BJ (cell line): Measurements from ENCODE around the gene STK32B. TPM values are rescaled to one million over a fixed set of nuclear protein-coding genes. Genes with fewer than 3 reads are reported as not detected.

Source experiments
- CTCF ChIA-PET: fragments of 350-600 bp; formaldehyde crosslinking; extraction: SDS; loops from one replicate; lab custom pipeline; 2021; ENCODE audit warnings: antibody characterized with exemption, inconsistent platforms; lab: Yijun Ruan, JAX
- POLR2A ChIA-PET: fragments of 300-600 bp; sonication (Branson Sonifier 250); formaldehyde crosslinking; extraction: SDS; loops from one replicate; lab custom pipeline; 2021; ENCODE audit warnings: antibody characterized with exemption; lab: Charles Lee
- DNase-seq: peaks from one replicate; pipeline ENCODE4 v3.0.0-alpha.2; 2011; ENCODE audit warnings: low read depth
- H3K27me3 ChIP-seq: 2 replicates; pipeline ENCODE4 v1.6.0; 2011; ENCODE audit warnings: low read length; ENCODE audit not compliant: control insufficient read depth, insufficient read depth
- H3K36me3 ChIP-seq: 2 replicates; pipeline ENCODE4 v1.5.1; 2011; ENCODE audit warnings: low read length; ENCODE audit not compliant: control insufficient read depth, insufficient read depth
- H3K4me3 ChIP-seq: 2 replicates; pipeline ENCODE4 v1.5.1; 2011; ENCODE audit warnings: low read depth, mild to moderate bottlenecking, control low read depth, low read length
- CTCF ChIP-seq: IDR thresholded peaks from 2 replicates; pipeline ENCODE4 v1.5.1; 2011; ENCODE audit warnings: low read depth, mild to moderate bottlenecking, control low read depth, inconsistent platforms, low read length, moderate library complexity; ENCODE audit not compliant: insufficient read depth
- polyA plus RNA-seq: library from polyadenylated mRNA; depleted of rRNA; stranded (reverse); fragments of >200 nt; gene quantifications from 2 replicates; pipeline ENCODE4 v1.2.3, GENCODE V29; 2011

The STK32B gene
- polyA plus RNA-seq, 1 experiment, result 11.2 TPM

- no peak for TF ChIP-seq CTCF
- POLR2A ChIA-PET, result no interaction called here
- CTCF ChIA-PET, result interaction anchor here (1.1 kb wide), 1 partner anchor 317 kb away, joined by 4 read pairs; the partner anchor contains the start of gene STK32B
These were observed 317.1 kb downstream of the STK32B start for GRCh38 chr4:5368426-5368825.

GRCh38 chr4:5370286-5370685 lies 319.0 kb downstream of the STK32B start:
- H3K36me3 ChIP-seq, result no peaks in the 10 kb centered on the region
- no peaks in the 10 kb centered on the region for H3K27me3 ChIP-seq
- no peak overlapping the region for H3K4me3 ChIP-seq
- no peak for TF ChIP-seq CTCF
- DNase-seq, result peak; percentile 42
- CTCF ChIA-PET, result no interaction called here
- POLR2A ChIA-PET, result no interaction called here

More at GRCh38 chr4:5368426-5368825, 317.1 kb downstream of the STK32B start:
- DNase-seq, result no peak
- H3K4me3 ChIP-seq, result no peak overlapping the region
- H3K27me3 ChIP-seq, result no peaks in the 10 kb centered on the region
- no peaks in the 10 kb centered on the region for H3K36me3 ChIP-seq

GRCh38 chr4:5371415-5372190 lies 320.3 kb downstream of the STK32B start:
- Histone ChIP-seq H3K4me3 (no peak overlapping the region), H3K36me3 (no peaks in the 10 kb centered on the region), H3K27me3 (no peaks in the 10 kb centered on the region)
- ChIA-PET POLR2A (no interaction called here), CTCF (no interaction called here)
- no peak for TF ChIP-seq CTCF
- DNase-seq, result peak; percentile 59

GRCh38 chr4:5372198-5372597 lies 320.9 kb downstream of the STK32B start:
- POLR2A ChIA-PET, result no interaction called here
- no peaks in the 10 kb centered on the region for H3K27me3 ChIP-seq
- H3K36me3 ChIP-seq, result no peaks in the 10 kb centered on the region
- no peak for TF ChIP-seq CTCF
- no peak overlapping the region for H3K4me3 ChIP-seq
- no peak for DNase-seq
- CTCF ChIA-PET, result interaction anchor here (0.7 kb wide), 1 partner anchor 47 kb away, joined by 4 read pairs; no protein-coding TSS in a partner anchor

- Histone ChIP-seq H3K4me3 (no peak overlapping the region), H3K27me3 (no peaks in the 10 kb centered on the region), H3K36me3 (no peaks in the 10 kb centered on the region)
- TF ChIP-seq CTCF, result no peak
- DNase-seq, result no peak
- CTCF ChIA-PET, result no interaction called here
- POLR2A ChIA-PET, result no interaction called here
These were observed 322.0 kb downstream of the STK32B start for GRCh38 chr4:5373327-5373726.
